MM.1S (cell line): ENCODE data around the gene FAF1.

ENCODE experiments used
- DNase-seq: peaks from one replicate; pipeline ENCODE4 v3.0.0-alpha.2; 2015
- H2AFZ ChIP-seq: fragments of 300-600 bp; sonication (generic); 2 replicates; pipeline ENCODE4 v1.6.0; 2016; ENCODE audit warnings: antibody characterized with exemption, low read length
- H3F3A ChIP-seq: fragments of 300-600 bp; sonication (generic); 2 replicates; pipeline ENCODE4 v1.6.1; 2016; ENCODE audit warnings: mild to moderate bottlenecking, antibody characterized with exemption, low read length, moderate library complexity, mixed read lengths; ENCODE audit not compliant: insufficient read depth
- H3K27ac ChIP-seq: fragments of 300-600 bp; sonication (generic); 2 replicates; pipeline ENCODE4 v1.5.1; 2016; ENCODE audit warnings: mild to moderate bottlenecking, low read length
- H3K27me3 ChIP-seq: fragments of 300-600 bp; sonication (generic); replicated peaks from 2 replicates; pipeline ENCODE4 v1.6.0; 2016; ENCODE audit warnings: low read length; ENCODE audit not compliant: insufficient read depth
- H3K36me3 ChIP-seq: fragments of 300-600 bp; sonication (generic); replicated peaks from 2 replicates; pipeline ENCODE4 v1.6.1; 2016; ENCODE audit warnings: mild to moderate bottlenecking, low read length, mixed read lengths; ENCODE audit not compliant: insufficient read depth
- H3K4me1 ChIP-seq: fragments of 300-600 bp; sonication (generic); 2 replicates; pipeline ENCODE4 v1.6.1; 2016; ENCODE audit warnings: low read length, mixed read lengths
- H3K4me2 ChIP-seq: fragments of 300-600 bp; sonication (generic); 2 replicates; pipeline ENCODE4 v1.6.0; 2016; ENCODE audit warnings: low read depth, low read length
- H3K4me3 ChIP-seq: fragments of 300-600 bp; sonication (generic); 2 replicates; pipeline ENCODE4 v1.5.1; 2016; ENCODE audit warnings: low read length, mixed read lengths
- H3K79me2 ChIP-seq: fragments of 300-600 bp; sonication (generic); 2 replicates; pipeline ENCODE4 v1.6.1; 2016; ENCODE audit warnings: mixed run types, low read length, mixed read lengths
- H3K9ac ChIP-seq: fragments of 300-600 bp; sonication (generic); 2 replicates; pipeline ENCODE4 v1.6.1; 2016; ENCODE audit warnings: low read length, mixed read lengths
- H3K9me2 ChIP-seq: fragments of 300-600 bp; sonication (generic); replicated peaks from 2 replicates; pipeline ENCODE4 v1.6.1; 2016; ENCODE audit warnings: mild to moderate bottlenecking, low read length, mixed read lengths; ENCODE audit not compliant: insufficient read depth
- H3K9me3 ChIP-seq: fragments of 300-600 bp; sonication (generic); replicated peaks from 2 replicates; pipeline ENCODE4 v1.6.1; 2016; ENCODE audit warnings: mild to moderate bottlenecking, low read length, mixed read lengths; ENCODE audit not compliant: insufficient read depth
- H4K20me1 ChIP-seq: fragments of 300-600 bp; sonication (generic); 2 replicates; pipeline ENCODE4 v1.6.1; 2016; ENCODE audit warnings: mild to moderate bottlenecking, low read length, moderate library complexity, mixed read lengths; ENCODE audit not compliant: insufficient read depth
- CTCF ChIP-seq: fragments of 300-600 bp; sonication (generic); IDR thresholded peaks from 2 replicates; pipeline ENCODE4 v1.5.1; 2016; ENCODE audit warnings: antibody characterized with exemption, low read length, mixed read lengths
- EZH2 ChIP-seq: fragments of 300-600 bp; sonication (generic); optimal IDR thresholded peaks from 2 replicates; pipeline ENCODE3; 2017; ENCODE audit warnings: low read depth, mild to moderate bottlenecking, antibody characterized with exemption, low read length, mixed read lengths
- EZH2phosphoT487 ChIP-seq: fragments of 300-600 bp; sonication (generic); IDR thresholded peaks from 2 replicates; pipeline ENCODE4 v1.6.1; 2018; ENCODE audit warnings: antibody characterized with exemption, low read length

FAF1 gene

GRCh38 chr1:50415235-50416149 lies 544.6 kb downstream of the FAF1 start:
- Histone ChIP-seq H3K4me2 (no peak overlapping the region), H3K27me3 (no peaks in the 10 kb centered on the region), H3K4me1 (no peaks in the 10 kb centered on the region), H2AFZ (no peak overlapping the region), H3K36me3 (no peaks in the 10 kb centered on the region), H3K27ac (no peak overlapping the region), H3F3A (no peaks in the 10 kb centered on the region), H3K9ac (no peak overlapping the region), H3K9me3 (no peaks in the 10 kb centered on the region), H4K20me1 (no peaks in the 10 kb centered on the region), H3K9me2 (no peaks in the 10 kb centered on the region), H3K4me3 (no peak overlapping the region), H3K79me2 (no peaks in the 10 kb centered on the region)
- no peak for DNase-seq
- TF ChIP-seq EZH2 (no peak), EZH2phosphoT487 (no peak), CTCF (no peak)

- no peak overlapping the region for H3K27ac ChIP-seq
- no peaks in the 10 kb centered on the region for H3K36me3 ChIP-seq
- H4K20me1 ChIP-seq: no peaks in the 10 kb centered on the region
- no peak for TF ChIP-seq EZH2
- TF ChIP-seq EZH2phosphoT487: no peak
- no peak for TF ChIP-seq CTCF
- H3K79me2 ChIP-seq: no peaks in the 10 kb centered on the region
- no peaks in the 10 kb centered on the region for H3K9me2 ChIP-seq
- no peak overlapping the region for H3K4me3 ChIP-seq
- no peaks in the 10 kb centered on the region for H3K27me3 ChIP-seq
- no peak overlapping the region for H2AFZ ChIP-seq
- no peak overlapping the region for H3K4me2 ChIP-seq
- DNase-seq: no peak
- H3K9me3 ChIP-seq: no peaks in the 10 kb centered on the region
- H3K9ac ChIP-seq: no peak overlapping the region
- no peaks in the 10 kb centered on the region for H3F3A ChIP-seq
- no peaks in the 10 kb centered on the region for H3K4me1 ChIP-seq
Observed at GRCh38 chr1:50414853-50415234, 545.2 kb downstream of the FAF1 start.

GRCh38 chr1:50412813-50413476 lies 547.1 kb downstream of the FAF1 start:
- Histone ChIP-seq H4K20me1 (no peaks in the 10 kb centered on the region), H3K36me3 (no peaks in the 10 kb centered on the region), H3K27me3 (no peaks in the 10 kb centered on the region), H3K27ac (no peak overlapping the region), H3K9me2 (no peaks in the 10 kb centered on the region), H3F3A (no peaks in the 10 kb centered on the region), H3K4me2 (no peak overlapping the region), H3K9me3 (no peaks in the 10 kb centered on the region), H2AFZ (no peak overlapping the region), H3K4me1 (no peaks in the 10 kb centered on the region), H3K79me2 (no peaks in the 10 kb centered on the region), H3K9ac (no peak overlapping the region), H3K4me3 (no peak overlapping the region)
- DNase-seq: no peak
- TF ChIP-seq EZH2 (no peak), CTCF (no peak), EZH2phosphoT487 (no peak)
